Cerebellar cortex (tissue), 1 donor: Measurements from ENCODE around the gene SLC25A11.

Source experiments
- DNase-seq: peaks from one replicate; pipeline ENCODE4 v3.0.0-alpha.2; 2015; ENCODE audit warnings: low spot score

SLC25A11 gene, protein sequence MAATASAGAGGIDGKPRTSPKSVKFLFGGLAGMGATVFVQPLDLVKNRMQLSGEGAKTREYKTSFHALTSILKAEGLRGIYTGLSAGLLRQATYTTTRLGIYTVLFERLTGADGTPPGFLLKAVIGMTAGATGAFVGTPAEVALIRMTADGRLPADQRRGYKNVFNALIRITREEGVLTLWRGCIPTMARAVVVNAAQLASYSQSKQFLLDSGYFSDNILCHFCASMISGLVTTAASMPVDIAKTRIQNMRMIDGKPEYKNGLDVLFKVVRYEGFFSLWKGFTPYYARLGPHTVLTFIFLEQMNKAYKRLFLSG

DNA sequence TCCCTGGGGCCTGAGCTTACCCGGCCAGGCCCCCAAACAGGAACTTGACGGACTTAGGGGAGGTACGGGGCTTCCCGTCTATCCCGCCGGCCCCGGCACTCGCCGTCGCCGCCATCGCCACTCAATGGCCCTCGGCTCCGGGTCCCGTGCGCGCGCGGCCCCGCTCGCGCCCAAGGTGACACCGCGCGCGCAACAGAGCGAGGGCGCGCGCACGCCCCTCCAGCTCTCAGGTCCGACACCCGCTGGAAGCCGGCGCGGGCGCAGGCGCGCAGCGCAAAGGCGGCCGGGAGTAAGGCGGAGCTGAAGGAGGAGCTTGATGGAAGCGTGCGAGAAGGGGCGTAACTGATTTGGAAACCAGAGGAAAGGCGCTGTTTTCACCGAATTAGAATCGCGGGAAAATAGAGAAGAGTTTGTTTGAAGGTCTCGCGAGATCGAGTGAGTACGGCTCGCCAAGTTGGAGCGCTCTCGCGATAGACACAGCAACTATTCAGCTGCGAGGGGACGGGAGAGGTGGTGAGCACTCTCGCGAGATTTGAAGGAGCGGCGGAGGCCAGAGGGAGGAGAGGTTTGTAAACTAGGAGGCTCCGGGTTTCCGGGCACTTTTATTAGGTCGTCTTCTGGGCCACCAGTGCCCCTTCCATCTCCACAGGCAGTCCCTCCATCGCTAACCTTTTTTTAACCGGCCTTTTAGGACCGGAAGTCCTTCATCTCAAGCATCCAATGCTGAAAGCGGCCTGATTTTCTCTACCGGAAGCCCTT, at the start of gene SLC25A11, which contains the start of gene RNF167:
SLC25A11 (minus strand) TSS at position 251 of the 759 bp plus-strand sequence; CDS start at position 115, 136 bp downstream.
RNF167 (plus strand) TSS at position 473 of the 759 bp plus-strand sequence. CDS start 642 bp downstream, outside the sequence.
- peak; percentile 100 for DNase-seq

DNA sequence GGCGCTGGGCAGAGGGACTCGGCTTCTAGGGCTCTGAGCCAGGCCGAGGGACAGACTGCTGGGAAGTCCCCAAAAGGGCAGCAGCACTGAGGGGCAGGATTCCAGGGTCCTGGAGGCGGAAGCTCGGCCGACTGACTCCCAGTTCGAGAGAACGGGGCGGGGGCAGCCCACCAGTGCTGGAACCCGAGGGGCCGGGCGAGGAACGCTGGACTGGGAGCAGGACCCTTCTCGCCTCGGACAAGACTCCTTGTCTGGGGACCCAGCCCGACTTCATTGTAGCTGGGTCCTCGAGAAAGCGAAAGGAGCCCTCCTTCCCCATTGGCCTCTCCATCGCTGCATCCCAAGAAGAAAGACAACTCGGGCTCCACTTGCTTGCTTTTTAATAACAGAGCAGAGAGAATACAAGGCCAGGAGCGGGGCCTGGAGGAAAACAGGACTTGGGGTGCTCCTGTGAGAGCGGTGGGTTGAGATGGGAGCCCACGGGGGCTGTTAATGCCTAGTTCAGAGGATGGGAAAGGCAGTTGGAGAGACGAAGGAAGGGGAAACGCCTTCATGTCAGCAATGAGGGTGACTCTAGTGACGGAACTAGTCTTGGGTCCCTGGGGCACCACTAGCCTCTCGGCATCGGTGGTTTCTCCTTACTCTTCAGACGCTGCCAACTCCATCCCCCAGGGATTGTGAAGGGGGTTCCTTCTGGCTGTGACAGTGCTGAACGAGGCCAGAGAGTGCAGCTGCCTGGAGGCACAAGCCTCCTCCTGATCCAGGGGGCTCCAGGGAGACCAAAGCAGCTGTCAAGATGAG, 48.1 kb upstream of the SLC25A11 start:
- no peak for DNase-seq

DNA sequence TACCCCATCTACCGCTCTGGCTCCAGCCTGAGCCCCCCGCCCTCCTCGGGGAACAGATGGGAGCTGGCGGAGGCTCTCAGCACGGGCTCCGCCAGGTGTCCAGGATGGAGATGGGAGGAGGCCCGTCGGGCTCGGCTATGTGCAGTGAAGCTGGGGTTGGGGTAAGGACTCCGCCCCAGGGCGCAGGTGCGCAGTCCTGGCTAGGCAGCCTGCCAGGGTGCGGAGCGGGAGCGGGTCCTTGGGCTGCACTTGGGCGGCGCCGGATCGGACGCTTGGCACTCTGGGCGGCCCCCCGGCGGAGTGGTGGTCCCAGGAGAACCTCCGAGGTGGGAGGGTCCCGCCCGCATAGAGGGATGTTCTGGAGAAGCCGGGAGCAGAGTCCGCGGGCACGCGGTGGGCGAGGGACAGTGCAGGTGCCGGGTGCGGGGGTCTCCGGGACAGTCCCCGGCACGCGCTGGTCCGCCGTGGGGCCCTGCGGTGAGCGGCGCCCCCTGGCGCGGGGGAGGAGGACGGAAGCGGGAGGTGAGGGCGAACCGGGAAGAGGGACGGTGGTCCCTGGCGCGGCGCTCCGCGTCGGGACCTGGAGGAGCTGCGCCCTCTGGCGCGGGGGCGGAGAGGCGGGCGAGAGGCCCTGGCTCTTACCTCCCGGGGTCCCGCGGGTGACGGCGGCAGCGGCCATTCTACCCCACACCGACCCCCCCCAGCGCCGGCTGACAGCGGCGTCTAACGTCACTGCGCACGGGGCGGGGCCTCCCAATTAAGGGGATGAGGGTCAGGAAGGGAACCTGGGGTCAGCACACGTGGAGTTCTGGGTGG, 47.3 kb upstream of the SLC25A11 start, which contains the start of gene CAMTA2:
CAMTA2 (minus strand) TSS at position 725 of the 816 bp plus-strand sequence. CDS start 1,453 bp downstream, outside the sequence.
- DNase-seq: peak; percentile 85

- peak; percentile 55 for DNase-seq
Measured at GRCh38 chr17:4986403-4986802, 46.6 kb upstream of the SLC25A11 start.

DNA sequence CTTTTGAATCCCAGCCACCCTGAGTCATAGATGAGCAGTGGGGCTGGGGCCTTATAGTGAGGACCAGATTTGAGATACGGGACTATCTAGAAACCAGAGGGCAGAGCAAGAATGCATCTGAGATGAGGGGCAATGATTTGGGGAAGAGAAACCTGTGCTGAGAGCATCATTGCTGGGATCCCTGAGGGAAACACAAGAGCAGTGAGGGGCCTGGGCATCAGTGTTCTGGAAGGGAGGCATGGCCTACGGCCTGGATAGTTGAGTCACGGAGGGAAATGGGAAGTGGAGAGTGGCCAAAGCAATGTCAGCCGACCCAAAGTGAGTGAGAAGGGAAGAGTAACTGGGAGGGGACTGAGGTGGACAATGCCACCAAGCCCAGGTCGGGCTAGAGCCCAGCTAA, 42.5 kb upstream of the SLC25A11 start:
- no peak for DNase-seq

- peak; percentile 65 for DNase-seq
Measured at GRCh38 chr17:4980644-4981216, 40.9 kb upstream of the SLC25A11 start.

DNA sequence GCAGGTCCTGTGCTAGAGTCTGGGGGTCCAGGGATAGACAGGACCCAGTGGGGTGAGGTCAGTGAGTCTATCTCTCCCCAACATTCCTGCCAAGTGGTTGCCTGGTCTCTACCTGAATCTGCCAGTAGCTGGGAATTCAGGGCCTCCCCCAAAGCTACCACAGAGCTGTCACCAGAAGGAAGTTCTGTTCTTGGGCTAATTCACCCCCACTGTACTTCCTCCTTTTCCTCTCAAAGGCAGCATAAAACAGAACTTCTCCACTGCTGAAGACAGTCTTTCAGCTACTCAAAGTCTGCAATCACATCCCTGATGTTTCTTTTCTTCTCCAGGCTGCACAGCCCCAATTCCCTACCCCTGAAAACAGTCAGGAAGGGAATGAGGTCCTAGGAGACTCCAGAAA, 38.9 kb upstream of the SLC25A11 start:
- no peak for DNase-seq

- DNase-seq: no peak
Measured at GRCh38 chr17:4974115-4974670, 34.3 kb upstream of the SLC25A11 start.

DNA sequence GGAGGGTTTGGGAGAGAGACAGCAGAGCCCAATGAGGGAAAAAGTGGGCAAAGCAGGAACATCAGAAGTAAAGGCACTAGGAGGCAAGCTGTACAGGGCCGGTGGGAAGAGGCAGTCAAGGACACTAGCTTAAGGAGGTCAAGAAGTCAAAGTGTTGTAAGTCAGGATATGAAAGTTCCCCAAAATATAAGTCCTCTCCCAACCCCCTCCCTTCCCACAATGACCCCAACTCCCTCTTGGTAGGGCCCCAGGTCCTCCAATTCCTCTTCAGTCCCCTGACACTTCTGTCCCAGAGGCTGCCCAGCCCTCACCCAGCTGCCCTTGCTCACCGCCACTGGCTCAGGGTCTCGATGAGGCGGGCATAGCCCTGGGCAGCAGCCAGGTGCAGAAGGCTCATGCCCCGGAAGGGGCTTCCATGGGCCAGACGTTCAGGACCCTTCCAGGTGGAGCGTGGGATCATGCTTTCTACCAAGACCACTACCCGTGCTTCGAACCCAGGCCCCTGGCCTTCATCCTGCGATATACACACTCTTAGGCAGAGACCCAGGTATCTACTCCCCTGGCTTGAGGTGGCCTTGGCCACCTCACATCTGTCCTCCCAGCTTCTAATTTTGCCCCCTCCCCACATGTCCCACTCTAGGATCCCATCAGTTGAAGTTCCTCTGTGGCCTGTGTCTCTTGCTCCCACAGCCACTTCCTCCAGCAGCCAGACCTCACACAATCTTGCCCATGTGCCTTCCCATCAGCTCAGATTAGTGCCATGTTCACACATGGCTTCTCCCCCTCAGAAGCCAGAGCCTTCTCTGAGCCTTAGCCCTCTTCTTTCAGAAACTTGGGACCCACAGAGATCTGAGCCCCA, 33.6 kb upstream of the SLC25A11 start:
- DNase-seq: no peak

DNA sequence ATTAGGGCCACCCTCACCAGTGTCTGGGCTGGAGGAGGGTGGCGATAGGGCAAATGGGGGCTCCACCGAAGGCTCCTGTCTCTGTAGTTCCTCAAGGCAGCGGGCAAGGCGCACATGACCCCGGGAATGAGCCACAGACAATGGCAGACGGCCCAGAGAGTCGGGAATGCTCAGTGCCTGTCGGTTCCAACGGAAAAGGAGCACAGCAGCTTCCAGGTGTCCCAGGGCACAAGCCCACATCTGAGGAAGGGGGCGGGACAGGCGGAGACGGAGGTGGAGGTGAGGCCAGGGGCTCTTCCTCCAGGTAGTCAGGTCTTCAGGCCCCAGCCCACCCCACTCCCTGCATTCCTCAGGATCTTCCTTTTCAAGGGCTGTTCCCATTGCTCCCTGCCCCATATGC, 32.9 kb upstream of the SLC25A11 start:
- DNase-seq: no peak

DNA sequence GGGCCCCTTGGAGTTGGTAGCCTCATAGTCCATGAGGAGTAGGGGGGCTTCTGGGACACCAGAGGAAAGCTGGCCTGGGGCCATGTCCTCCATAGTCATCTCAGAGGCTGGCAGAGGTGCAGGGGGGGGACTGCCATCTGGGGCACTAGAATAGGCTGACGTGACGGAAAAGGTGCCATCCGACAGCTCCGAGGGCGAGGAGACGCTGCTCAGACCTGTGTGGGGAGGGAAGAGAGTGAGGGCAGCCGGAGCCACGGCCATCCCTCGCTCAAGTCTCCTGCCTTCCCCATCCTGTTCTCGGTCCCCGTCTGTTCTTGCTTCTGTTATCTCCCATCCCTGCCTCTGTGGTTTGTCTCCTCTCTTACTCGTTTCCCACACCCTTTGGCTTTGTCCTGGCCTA, 32.5 kb upstream of the SLC25A11 start:
- no peak for DNase-seq

- DNase-seq: no peak
Measured at GRCh38 chr17:4971826-4972225, 32.0 kb upstream of the SLC25A11 start.

- DNase-seq: no peak
Measured at GRCh38 chr17:4970273-4970672, 30.4 kb upstream of the SLC25A11 start.

- no peak for DNase-seq
Measured at GRCh38 chr17:4969551-4970173, 29.8 kb upstream of the SLC25A11 start.

DNA sequence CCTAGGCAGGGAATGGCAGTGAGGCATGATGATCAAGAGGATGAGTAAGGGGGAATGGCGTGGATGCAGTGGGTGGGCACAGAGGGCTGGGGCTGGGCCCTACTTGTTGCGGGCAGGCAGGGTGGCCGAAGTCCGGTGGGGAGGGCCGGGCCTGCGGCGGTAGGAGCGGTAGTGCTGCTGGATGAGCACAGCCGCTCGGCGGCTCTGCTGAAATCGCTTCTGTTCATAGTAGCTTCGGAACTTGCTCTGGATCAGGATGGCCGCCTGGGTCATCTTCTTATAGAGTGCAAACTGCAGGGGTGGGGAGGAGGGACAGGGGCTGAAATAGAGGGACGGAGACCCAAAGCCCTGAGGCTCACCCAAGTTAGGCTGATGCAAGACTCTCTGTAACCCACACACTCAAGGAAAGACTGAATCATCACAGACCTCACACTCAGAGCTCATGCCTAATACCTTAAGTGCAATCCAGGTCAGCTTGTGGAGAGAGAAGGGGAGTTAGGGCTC, 29.3 kb upstream of the SLC25A11 start:
- DNase-seq: no peak

DNA sequence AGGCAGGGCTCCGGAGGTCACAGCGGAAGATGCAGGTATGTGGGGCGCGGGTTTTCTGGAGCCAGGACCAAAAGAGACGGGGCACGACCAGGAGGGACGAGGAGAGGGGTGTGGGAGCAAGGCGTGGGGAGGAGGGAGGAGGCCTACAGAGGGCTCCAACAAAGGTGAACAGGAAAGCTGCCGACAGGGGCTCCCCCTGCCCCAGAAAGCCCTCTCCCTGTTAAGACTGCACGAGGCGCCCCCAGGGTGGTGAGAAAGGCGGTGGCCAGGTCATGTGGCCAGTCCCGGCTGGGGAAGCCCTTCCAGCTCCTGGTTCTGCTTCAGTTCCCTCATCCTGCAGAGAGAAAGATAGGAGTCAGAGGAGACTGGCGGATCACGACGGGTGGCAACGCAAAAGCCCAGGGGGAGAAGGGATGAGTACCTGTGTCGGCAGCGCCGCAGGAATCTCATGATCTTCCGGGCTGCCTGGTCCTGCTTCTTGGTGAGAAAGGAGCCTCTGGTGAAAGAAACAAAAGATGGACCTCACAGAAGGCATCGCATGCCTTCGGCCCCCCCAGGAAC, 28.7 kb upstream of the SLC25A11 start:
- DNase-seq: no peak

DNA sequence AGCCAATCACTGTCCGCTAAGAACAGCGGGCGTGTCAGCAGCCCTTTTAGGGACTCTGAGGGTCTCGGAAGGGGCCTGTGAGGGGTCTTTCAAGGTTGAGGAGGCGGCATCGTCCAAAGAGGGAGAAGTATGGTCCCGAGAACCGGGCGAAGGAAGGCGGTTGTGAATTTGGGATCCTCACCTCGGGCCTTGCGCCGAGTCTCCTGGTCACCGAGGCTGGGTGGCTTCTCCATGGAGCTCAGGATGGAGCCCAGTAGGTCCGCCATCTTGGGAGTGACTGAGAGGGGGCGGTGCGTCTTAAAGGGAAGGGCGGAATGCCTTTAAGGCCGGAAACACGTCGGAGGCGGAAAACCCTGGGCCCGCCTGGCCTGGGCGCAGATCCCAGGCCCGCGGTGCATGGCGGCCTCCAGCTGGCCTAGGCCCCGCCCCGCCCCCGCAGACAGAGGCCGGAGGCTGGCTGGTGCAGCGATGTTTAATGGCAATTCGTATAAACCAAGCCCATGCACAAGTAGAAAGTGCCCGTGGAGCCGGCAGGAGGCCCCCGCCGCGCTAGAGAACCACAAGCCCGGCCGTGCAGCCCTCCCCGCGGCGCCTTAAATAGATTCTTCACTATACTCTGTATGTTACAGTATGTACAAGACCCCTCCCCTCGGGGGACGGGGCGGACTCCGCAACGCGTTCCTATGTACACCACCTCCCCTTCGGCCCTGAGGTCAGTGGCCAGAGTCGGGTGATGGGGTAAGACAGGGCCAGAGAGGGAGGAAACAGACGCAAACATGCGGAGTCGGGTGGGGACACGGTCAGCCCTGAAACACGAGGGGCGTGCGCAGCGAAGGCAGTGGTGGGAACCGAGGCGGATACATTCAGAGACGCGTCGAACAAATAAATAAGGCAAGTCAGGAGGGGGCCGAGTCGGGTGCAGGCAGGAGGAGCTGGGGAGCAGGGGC, 28.0 kb upstream of the SLC25A11 start, which contains the start of gene SPAG7:
SPAG7 (minus strand) TSS at position 279 of the 947 bp plus-strand sequence; CDS start at position 266, 13 bp downstream.
- peak; percentile 98 for DNase-seq
